HG03108 (cell line): Measurements from ENCODE around the gene PNLIP.

Source experiments
- ATAC-seq: cut with Tn5 transposase; IDR thresholded peaks from one replicate; pipeline ENCODE4 v1.9.1; 2021; ENCODE audit warnings: moderate library complexity; ENCODE audit not compliant: unreplicated experiment

PNLIP gene

GRCh38 chr10:116567335-116567734 is 21.6 kb downstream of the PNLIP start:
- no peak for ATAC-seq

GRCh38 chr10:116574797-116575196 is 29.1 kb downstream of the PNLIP start:
- ATAC-seq = no peak

- no peak for ATAC-seq
Observed at GRCh38 chr10:116587878-116588591, 42.3 kb downstream of the PNLIP start.

- no peak for ATAC-seq
Observed at GRCh38 chr10:116588995-116589394, 43.3 kb downstream of the PNLIP start.

GRCh38 chr10:116589926-116590325 is 44.2 kb downstream of the PNLIP start:
- no peak for ATAC-seq

- ATAC-seq = no peak
Observed at GRCh38 chr10:116590590-116591444, 45.1 kb downstream of the PNLIP start, which contains the start of gene PNLIPRP1. Gene PNLIPRP1 (plus strand): TSS chr10:116590959. CDS start chr10:116591130, 171 bp downstream.

- no peak for ATAC-seq
Observed at GRCh38 chr10:116593139-116593740, 47.5 kb downstream of the PNLIP start.

GRCh38 chr10:116594525-116595035 is 48.8 kb downstream of the PNLIP start:
- no peak for ATAC-seq

GRCh38 chr10:116596062-116596461 is 50.3 kb downstream of the PNLIP start:
- ATAC-seq = no peak

- no peak for ATAC-seq
Observed at GRCh38 chr10:116597543-116597942, 51.8 kb downstream of the PNLIP start.

GRCh38 chr10:116598329-116598728 is 52.6 kb downstream of the PNLIP start:
- no peak for ATAC-seq

GRCh38 chr10:116599991-116600390 is 54.3 kb downstream of the PNLIP start:
- no peak for ATAC-seq

- no peak for ATAC-seq
Observed at GRCh38 chr10:116602648-116603400, 57.1 kb downstream of the PNLIP start.

- ATAC-seq = no peak
Observed at GRCh38 chr10:116606061-116606483, 60.3 kb downstream of the PNLIP start.

- ATAC-seq = no peak
Observed at GRCh38 chr10:116607336-116607735, 61.6 kb downstream of the PNLIP start.

GRCh38 chr10:116608686-116609594 is 63.2 kb downstream of the PNLIP start:
- ATAC-seq = no peak

GRCh38 chr10:116610443-116611152 is 64.9 kb downstream of the PNLIP start:
- no peak for ATAC-seq

- ATAC-seq = no peak
Observed at GRCh38 chr10:116611153-116611545, 65.4 kb downstream of the PNLIP start.
